Astrocyte of the spinal cord (primary cell): ENCODE data around the gene IRF3.

Source experiments
- DNase-seq: peaks from one replicate; pipeline ENCODE4 v3.0.0; 2011; ENCODE audit warnings: low read depth, low spot score
- H3K4me3 ChIP-seq: 2 replicates; pipeline ENCODE4 v1.5.1; 2011; ENCODE audit warnings: low read depth, mild to moderate bottlenecking, low read length, moderate library complexity
- in situ Hi-C: cut with HindIII; loops from 2 replicates; pipeline ENCODE4 v1.10.0; 2017; ENCODE audit warnings: low sequenced_read_pairs
- TF ChIP-seq, protein P1 (sequence below): IDR thresholded peaks from 2 replicates; pipeline ENCODE4 v1.5.1; 2012; ENCODE audit warnings: low read depth, mild to moderate bottlenecking, low read length, inconsistent platforms

Gene IRF3, protein sequence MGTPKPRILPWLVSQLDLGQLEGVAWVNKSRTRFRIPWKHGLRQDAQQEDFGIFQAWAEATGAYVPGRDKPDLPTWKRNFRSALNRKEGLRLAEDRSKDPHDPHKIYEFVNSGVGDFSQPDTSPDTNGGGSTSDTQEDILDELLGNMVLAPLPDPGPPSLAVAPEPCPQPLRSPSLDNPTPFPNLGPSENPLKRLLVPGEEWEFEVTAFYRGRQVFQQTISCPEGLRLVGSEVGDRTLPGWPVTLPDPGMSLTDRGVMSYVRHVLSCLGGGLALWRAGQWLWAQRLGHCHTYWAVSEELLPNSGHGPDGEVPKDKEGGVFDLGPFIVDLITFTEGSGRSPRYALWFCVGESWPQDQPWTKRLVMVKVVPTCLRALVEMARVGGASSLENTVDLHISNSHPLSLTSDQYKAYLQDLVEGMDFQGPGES

DNA sequence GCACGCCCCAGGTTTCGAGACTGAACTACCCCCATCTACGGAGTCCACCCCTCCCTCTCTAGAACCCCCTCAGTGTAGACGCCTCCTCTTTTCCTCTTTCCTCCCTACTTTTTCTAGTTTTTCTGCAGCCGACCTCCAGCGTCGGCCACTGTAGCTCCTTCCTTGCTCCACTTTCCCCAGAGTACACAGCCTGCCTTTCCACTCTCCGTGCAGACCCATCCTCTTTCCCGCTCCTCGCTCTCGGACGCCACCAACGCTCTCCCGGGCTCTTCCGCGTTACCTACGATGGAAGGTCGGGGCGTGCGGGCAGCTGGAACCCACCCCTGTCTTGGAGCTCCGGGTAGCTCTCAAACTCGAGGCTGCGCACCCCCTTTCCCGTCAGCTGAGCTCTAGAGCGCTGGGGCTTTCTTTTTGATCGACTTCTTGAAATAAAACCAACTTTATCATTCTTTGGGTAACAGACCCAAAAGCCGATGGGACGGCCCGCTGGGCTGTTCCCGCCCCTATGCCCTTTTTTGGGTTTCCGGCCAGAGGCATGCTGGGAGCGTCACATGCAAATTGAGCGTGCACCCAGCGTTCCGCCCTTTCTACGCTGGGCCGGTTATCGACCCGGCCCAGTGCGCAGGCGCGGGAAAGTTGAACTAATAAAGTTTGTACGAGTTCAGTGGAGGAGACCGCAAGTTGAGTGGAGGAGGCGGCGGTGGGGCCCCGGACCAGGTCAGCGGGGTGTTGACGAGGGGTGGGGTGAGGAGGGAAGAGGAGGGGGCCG, at the start of gene IRF3, which contains the start of gene BCL2L12:
TSS of gene IRF3 (minus strand) at position 507 of the 769 bp plus-strand sequence. CDS start 1,019 bp downstream, outside the sequence.
TSS of gene BCL2L12 (plus strand) at position 583 of the 769 bp plus-strand sequence. CDS start 760 bp downstream, outside the sequence.
- TF ChIP-seq, protein P1, sequence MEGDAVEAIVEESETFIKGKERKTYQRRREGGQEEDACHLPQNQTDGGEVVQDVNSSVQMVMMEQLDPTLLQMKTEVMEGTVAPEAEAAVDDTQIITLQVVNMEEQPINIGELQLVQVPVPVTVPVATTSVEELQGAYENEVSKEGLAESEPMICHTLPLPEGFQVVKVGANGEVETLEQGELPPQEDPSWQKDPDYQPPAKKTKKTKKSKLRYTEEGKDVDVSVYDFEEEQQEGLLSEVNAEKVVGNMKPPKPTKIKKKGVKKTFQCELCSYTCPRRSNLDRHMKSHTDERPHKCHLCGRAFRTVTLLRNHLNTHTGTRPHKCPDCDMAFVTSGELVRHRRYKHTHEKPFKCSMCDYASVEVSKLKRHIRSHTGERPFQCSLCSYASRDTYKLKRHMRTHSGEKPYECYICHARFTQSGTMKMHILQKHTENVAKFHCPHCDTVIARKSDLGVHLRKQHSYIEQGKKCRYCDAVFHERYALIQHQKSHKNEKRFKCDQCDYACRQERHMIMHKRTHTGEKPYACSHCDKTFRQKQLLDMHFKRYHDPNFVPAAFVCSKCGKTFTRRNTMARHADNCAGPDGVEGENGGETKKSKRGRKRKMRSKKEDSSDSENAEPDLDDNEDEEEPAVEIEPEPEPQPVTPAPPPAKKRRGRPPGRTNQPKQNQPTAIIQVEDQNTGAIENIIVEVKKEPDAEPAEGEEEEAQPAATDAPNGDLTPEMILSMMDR: peak; percentile 1
- peak; percentile 97 for DNase-seq
- H3K4me3 ChIP-seq: peak within 1 kb of the TSS; percentile 82
- in situ Hi-C loops: no loop called here

DNA sequence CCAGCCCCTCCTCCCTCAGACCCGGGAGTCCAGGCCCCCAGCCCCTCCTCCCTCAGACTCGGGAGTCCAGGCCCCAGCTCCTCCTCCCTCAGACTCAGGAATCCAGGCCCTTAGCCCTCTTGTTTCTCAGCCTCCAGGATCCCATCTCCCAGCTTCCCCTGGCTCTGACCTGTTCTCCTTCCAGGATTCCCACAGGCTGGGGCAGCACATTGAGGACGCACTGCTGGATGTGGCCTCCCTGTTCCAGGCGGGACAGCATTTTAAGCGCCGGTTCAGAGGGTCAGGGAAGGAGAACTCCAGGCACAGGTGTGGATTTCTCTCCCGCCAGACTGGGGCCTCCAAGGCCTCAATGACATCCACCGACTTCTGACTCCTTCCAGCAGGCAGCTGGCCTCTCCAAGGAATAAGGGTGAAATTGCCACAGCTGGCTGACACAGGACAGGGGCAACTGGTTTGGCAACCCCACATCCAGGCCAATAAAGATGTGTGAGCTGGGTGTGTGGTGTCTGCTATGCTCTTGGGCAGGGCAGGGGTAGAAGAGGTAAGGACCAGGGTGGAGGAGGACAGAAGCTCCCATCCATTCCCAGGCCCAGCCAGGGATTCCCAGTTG, 47.7 kb upstream of the IRF3 start:
- DNase-seq: no peak
- in situ Hi-C loops: no loop called here
- H3K4me3 ChIP-seq: no peak overlapping the region
- TF ChIP-seq, protein P1: no peak

DNA sequence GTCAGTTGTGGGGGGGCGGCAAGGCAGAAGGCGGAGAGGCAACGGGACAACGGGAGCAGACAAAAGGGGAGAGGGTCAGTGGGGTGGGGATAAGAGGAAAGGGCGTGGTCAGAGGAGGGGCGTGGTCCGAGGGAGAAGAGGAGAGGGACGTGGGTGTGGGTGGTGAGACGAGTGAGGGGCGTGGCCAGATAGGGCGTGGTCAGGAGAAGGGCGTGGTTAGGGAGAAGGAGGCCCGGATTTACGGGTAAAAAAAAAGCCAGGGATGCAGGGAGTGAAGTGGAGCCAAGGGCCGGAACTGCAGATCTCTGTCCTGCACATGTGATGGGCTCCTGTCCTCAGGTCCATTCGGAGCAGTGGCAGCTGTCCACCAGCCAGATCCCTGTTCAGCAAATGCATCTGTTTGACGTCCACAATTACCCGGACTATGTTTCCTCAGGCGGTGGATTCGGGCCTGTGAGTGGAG, 46.8 kb upstream of the IRF3 start:
- TF ChIP-seq, protein P1: no peak

DNA sequence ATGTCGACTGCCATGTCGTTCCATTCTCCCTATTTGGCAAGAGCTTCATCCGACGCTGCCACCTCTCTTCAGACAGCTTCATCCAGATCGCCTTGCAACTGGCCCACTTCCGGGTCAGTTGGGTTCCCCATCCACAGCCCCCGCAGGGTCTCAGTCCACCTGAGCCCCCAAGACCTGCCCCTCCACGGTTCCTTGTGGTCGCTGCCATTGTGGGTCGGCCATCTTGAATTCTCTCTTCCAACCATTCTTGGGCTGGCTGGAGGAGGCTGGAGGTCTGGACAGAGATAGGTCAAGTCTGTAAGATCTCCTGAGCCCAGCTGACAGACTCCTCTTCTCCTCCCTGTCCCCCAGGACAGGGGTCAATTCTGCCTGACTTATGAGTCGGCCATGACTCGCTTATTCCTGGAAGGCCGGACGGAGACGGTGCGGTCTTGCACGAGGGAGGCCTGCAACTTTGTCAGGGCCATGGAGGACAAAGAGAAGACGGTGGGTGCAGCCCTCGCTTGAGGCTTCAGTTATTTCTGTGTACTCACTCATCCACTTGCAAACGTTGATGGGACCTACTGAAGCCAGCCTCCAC, 44.8 kb upstream of the IRF3 start:
- TF ChIP-seq, protein P1: no peak
- in situ Hi-C loops: no loop called here
- H3K4me3 ChIP-seq: no peak overlapping the region
- peak; percentile 64 for DNase-seq

More for the DNA sequence above, 46.8 kb upstream of the IRF3 start:
- no peak for DNase-seq
- in situ Hi-C loops: no loop called here
- no peak overlapping the region for H3K4me3 ChIP-seq

DNA sequence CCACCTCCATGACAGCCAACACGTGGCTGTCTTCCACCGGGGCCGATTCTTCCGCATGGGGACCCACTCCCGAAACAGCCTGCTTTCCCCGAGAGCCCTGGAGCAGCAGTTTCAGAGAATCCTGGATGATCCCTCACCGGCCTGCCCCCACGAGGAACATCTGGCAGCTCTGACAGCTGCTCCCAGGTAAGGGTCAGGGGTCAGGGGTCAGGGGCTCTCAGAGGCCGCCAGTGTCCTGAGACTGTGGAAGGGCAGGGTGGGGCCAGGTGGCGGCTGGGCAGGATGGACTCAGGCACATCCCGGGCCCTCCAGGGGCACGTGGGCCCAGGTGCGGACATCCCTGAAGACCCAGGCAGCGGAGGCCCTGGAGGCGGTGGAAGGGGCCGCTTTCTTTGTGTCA, 40.3 kb upstream of the IRF3 start:
- TF ChIP-seq, protein P1: no peak
- DNase-seq: no peak
- in situ Hi-C loops: no loop called here
- no peak overlapping the region for H3K4me3 ChIP-seq
